NCI-H2029 treated with DMSO at 0.1 percent for 48 hours (cell line): ENCODE results near the gene TEF.
"Not testable (repeated sequence)": the region's sequence is repeated elsewhere in the genome, so short reads cannot be mapped to it uniquely, and the experiment has no call there.

Experiments
- DNase-seq: peaks from one replicate; lab custom pipeline; 2025; lab: John Stamatoyannopoulos, UW

TEF gene

DNA sequence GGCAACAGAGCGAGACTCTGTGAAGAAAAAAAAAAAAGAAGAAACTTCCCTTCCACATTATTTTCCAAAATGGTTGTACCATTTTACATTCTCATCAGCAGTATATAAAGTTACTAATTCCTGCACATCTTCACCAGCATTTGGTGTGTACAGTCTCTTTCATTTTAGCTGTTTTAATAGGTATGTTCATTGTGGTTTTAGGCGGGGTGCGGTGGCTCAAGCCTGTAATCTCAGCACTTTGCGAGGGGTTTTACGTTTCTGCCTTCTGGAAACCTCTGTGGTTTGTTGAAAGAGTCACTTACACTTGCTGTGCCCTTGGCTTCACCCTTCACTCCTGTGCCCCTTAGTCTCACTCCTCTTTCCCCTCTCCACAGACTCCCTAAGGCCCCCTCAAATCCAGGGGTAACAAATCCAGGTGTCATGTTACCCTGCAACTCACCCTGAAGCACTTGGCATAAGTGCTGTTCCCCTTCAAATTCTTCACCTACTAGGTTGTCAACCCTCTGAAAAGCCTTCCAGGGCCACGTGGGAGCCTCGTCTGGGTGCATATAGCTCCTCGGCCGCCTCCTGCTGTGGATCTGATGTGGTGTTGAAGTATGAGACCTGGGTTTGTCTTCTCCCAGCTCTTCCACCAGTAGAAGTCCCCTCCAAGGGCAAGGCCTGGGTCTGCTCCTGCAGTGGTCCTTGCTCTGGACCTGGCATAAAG is 44.1 kb downstream of the TEF start:
- no peak for DNase-seq

DNA sequence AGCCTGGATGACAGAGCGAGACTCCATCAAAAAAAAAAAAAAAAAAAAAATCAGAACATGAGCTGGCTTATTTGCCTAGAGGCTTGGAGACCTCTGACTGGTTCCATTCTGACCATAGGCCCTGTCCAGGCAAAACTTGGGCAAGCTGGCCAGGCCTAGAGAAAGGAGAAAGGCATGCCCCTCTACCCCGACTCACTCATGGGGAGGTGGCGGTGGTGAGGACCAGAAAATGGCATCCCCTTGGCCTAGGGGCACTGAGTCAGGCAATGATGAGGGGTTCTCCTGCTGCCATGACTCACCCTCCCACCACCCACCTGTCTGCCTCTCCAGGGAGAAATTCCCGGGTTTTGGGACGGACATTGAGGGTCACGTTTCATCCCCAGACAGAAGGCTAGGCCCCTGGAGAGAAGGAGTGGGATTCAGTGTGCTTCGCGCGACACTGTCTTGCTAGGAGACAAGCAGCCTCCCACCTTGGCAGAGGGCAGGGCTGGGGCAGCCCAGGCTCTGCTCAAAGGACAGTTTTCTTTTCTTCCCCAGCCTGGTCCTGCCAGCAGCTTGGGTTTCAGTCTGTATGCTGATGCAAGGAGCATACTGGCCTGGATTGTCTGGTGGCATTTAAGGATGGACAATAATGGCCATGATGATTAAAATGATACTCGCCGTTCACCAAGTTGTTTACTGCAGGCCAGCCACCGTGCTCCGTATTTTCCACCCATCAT is 47.6 kb downstream of the TEF start:
- DNase-seq, result no peak

DNA sequence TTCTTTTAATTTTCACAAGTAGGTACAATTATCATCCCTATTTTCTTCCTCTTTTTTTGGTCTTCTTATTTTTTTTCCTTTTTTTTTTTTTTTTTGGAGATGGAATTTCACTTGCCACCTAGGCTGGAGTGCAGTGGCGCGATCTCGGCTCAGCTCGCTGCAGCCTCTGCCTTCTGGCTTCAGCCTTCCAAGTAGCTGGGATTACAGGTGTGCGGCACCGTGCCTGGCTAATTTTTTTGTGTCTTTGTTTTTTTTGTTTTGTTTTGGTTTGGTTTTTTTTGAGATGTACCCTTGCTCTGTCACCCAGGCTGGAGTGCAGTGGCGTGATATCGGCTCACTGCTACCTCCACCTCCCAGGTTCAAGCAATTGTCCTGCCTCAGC is 48.2 kb downstream of the TEF start:
- DNase-seq, result no peak

DNA sequence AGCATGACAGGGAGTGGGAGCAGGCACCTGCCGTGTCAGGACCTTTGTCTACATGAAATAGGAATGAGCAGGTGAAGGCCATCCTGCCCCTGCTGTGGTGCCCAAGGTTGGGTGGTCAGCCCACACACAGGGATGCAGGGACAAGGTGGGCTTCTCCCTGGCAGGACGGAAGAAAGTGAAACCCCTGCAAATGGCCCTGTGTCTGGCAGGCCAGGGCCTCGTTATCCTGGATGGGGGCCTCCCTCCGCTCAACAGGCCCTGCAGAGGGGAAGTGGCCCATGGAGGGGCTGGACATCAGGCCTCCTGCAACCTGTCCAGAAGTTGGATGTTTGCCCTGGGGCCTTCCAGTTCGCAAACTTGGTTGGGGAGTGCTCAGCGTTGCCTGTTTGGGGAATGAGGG is 49.9 kb downstream of the TEF start:
- DNase-seq, result no peak

DNA sequence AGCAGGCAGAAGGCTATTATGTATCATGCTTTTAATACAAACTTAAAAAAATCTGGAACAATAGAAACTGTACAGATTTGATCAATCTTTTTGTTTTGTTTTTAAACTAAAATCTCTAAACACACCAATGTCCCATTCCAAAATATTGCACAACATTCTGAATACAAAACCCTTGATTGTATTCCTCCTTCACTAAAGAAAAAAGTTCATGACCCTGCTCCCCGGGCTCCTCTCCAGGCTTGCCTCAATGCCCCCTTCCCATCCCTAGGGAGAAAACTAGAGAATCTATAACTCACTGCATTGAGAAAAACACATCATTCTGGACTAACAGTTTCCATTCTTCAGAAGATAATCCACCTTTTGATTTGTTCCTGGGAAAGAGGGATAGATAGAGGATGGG is 51.7 kb downstream of the TEF start:
- not testable (repeated sequence) for DNase-seq

DNA sequence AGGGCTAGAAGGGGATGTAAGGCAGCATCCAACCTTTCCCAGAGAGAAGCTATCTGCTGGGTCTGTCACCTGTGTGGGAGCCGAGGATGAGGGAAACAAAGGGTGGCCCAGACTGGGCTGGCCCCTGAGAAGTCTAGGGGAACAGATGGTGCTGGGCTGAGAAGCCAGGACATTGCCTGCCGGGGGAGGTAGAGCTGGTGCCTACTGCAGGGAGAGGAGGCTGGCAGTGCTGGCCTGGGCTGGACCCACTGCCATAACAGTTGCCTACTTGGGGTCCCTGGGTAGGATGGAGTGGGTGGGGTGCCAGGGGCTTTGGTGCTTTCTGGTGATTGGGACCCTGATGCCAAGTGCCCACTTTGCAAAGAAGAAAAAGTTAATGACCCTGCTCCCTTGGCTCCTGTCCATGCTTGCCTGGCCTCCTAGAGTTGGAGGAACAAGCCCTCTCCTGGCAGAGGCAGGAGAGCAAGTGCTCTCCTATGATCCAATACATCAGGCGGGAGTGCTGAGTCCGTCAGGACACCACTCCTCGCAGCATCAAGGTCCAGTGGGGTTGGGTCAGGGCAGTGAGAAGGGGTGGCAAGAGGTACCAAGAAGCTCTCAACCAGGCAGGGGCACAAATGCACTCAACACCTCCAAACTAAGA is 52.7 kb downstream of the TEF start:
- DNase-seq, result not testable (repeated sequence)

DNA sequence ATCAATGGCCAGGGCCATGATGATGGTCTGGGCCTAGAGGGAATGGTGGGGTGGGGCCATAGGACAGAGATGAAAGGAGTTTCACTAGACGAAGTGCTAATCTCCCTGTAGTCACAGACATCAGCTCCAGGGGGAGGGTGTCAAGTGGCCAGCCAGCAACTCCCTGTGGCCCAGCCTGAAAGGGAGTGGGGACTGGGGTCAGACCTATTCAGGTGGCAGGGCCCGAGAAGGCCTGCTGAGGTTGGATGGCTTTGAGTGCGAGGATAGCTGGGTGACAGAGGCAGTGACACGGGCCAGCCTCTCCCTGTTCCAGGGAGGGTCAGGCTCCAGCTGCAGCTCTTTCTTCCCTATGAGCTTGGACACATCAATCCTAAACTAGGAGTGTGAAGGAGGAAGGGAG is 53.8 kb downstream of the TEF start:
- DNase-seq, result no peak

DNA sequence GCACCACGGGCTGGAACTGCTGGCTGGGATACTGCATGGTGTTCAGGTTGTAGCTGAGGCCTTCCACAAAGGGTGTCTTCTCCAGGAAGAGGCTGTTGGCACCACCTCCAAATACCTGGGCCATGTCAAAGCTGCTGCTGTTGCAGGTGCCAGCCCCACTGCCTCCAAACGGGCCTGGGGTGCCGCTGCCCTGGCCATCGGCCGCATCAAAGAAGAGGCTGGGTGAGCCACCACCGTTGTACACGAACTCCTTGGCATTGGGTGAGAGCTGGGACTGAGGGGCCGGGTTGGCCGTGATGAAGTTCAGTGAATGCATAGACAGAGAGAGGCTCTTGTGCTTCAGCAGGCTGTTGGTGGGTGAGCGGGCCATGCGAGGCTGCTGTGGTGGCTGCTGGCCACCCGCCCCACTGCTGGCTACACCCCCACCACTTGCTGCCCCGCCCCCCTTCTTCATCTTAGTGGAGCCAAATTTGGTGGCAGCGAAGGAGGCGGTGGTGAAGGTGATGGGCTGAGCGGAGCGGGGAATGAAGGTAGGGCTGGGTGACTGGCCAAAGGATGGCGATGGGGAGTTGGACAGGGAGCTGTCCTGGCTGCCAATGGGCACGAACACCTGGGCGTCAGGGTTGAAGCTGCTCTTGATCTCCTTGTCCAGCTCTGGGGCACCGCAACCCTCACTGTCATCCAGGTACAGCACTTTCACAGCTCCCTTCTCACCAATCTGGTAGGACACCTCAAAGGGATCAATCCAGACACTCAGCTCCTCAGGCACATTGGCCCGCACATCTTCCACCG is 54.8 kb downstream of the TEF start:
- DNase-seq, result no peak

DNA sequence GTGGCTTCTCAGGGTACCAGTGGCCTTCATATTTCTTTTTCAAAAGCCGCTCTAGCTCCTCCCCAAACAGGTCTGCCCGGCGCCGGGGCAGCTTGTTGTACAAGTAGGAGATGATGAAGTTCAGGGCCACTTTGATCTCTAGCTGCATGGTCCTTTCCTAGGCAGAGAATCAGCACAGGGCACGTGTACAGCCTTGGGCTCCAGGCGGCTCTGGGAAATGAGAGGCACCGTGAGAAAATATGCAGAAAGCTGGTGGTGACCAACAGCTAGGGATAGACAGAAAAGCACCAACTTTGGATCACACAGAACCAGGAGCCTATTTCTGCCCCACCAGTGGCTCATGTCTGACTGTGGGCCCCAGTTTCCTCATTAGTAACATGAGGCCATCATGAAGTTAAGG is 55.5 kb downstream of the TEF start:
- DNase-seq, result no peak

DNA sequence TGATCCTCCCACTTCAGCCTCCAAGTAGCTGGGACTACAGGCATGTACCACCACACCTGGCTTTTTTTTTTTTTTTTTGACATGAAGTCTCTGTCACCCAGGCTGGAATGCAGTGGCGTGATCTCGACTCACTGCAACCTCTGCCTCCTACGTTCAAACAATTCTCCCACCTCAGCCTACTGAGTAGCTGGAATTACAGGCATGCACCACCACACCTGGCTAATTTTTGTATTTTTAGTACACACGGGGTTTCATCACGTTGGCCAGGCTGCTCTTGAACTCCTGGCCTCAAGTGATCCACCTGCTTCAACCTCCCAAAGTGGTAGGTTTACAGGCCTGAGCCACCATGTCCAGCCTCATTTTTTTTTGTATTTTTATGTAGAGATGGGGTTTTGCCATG is 58.8 kb downstream of the TEF start:
- not testable (repeated sequence) for DNase-seq

DNA sequence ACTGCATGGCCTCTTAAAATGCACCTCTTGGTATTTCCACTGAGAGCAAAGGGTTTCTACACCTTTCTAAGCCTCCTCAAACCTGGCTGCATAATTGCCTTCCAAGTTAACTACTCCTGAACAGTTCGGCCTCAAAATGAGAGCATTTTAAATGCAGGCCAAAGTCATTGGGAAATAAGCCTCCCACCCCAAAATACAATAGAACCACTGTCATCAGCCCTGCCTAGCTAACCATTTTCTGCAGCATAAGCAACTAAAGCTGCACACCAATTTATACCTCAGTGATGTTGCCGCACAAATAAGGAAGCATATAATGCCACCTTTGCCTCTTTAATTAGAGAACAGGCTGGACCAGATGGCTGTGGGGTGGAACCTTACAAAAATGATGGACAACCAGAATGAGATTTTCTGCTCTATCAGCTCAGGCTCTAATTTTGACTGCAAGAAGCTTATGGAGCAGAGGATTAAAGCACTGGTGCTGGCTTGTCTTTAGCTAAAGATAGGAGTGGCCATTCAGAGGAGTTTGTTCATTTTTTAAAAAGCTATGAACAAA is 60.6 kb downstream of the TEF start:
- no peak for DNase-seq

DNA sequence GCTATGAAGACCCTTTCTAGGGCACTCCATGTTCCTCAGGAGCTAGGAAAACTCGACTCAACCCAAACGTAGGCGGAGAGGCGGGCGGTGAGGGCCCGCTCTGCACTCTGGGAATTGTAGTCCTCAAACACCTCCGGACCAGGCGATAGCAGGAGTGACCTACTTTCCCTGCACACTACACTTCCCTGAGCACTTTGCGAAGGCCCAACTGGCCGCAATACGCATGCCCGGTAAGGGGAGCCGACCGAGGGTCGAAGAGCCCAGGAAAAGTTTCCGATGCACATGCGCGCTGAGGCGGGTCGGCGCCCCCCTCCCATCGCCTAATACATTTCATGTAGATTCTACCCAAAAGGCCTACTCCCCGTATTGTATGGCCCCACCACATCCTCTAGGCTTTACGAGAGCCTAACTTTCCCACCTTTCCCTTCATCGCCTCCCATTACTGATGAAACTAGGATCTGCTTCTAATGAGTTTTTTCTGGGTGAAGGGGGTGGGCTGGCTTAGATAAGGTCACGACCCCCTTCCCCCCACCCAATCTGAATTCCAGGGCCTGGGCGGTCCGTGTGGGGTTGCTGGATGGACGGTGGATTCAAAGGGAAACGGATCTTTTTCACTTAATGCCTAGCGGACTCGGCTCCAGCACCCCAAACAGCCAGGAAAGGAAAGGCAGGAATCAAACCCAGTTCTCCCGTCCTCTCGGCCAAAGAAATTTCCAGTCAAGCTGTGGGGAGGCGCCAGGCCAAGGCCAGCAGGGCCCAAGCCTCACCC is 62.8 kb downstream of the TEF start:
- peak; percentile 87 for DNase-seq

DNA sequence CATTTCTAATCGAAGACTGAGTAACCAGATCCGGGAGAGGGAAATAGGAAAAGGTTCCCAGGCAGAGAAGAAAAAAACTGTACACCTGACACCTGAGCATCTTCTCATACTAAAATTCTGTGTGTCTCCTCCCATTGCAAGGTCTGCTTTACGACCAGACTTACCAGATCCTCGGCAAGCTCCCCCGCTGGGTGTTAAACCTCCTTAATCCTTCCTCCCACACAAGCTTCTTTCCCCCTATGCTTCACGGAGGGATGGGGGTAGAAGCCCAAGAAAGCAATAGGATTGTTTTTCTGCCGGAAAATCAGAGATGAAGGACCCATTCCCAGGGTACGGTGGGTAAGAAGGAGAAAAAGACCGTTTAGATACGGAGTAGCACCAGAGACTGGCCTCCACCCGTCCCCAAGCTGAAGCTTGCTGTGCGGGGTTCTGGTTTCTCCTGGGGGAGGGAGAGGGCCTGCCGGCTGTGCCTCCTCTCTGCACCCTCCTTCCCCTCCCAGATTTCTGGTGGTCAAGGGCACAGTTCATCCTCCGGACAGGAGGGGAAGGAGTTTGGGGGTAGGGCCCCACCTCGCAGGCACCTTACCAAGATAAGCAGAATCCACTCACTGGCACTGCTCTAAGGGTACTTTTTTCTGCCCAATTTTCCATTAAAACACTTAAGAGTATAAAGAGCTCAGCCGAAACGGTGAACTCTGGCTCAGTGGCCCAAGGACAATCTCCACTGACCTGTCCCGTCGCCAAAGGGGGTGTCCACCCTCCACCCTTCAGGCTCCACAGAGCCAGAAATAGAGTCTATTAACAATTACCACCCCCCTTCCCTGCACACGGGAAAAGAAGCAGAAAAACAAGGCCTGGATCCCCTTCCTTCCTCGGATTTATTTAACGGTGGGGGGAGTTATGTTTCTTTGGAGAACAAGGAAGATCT is 63.7 kb downstream of the TEF start:
- DNase-seq, result peak; percentile 22

DNA sequence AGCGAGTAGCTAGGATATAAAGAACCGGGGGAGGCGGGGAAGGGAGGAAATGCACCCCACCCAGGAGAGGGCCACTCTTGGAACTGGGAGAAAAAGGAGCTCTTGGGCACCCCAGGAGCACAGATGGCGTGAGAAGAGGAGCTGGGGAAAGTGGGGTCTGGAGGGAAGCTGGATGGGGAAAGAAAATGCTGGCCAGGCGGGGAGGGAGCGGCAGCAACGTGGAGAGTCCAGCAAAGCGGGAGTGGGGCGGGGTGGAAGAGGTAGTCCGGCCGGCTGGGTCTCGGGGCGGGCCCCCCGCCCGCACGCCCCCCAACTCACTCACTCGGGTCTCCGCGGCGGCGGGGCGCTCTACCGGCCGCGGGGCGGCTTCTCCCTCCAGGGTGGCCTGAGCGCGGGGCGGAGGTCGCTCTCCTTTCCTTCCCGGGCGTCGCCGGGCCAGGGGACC is 64.3 kb downstream of the TEF start:
- DNase-seq, result no peak

DNA sequence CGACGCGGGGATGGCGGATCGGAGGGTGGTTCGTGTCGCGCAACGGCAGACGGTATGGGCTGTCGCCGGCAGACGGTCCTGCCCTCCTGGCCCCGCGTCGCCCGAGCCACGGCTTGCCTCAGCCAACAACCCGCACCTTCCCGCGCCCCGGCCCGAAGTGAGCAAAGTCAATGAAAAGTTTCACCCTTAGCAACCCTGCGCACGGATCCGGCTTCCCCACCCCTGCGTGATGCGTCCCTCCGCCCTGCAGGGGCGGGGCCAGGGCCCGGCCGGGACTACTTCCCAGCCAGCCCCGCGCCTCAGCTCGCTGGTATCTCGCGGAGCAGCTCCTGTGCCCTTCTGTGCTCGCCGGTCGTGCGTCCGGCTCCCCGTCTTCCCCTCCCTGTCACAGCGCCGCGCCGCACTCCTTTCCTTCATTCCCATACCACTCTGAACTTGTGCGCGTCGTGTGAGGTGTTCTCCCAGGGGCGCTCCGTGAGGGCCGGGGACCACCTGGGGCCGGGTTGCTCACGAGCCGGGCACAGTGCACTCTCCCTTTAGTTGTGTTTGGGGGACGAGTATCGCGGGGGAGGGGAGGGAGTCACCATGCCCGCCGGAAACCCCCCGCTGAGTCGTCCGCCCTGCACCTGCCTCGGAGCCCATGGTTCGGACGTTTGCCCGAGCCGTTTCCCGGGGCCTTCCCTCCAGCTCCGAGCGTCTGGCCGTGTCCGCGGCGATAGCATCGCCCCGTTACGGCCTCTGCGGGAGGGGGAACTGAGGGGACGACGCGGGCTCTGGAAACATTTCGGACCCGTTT is 65.1 kb downstream of the TEF start, which contains the start of gene TOB2:
Gene TOB2 (minus strand): TSS at position 163 of the 796 bp plus-strand sequence. CDS start 9,456 bp downstream, outside the sequence.
- DNase-seq, result peak; percentile 57

DNA sequence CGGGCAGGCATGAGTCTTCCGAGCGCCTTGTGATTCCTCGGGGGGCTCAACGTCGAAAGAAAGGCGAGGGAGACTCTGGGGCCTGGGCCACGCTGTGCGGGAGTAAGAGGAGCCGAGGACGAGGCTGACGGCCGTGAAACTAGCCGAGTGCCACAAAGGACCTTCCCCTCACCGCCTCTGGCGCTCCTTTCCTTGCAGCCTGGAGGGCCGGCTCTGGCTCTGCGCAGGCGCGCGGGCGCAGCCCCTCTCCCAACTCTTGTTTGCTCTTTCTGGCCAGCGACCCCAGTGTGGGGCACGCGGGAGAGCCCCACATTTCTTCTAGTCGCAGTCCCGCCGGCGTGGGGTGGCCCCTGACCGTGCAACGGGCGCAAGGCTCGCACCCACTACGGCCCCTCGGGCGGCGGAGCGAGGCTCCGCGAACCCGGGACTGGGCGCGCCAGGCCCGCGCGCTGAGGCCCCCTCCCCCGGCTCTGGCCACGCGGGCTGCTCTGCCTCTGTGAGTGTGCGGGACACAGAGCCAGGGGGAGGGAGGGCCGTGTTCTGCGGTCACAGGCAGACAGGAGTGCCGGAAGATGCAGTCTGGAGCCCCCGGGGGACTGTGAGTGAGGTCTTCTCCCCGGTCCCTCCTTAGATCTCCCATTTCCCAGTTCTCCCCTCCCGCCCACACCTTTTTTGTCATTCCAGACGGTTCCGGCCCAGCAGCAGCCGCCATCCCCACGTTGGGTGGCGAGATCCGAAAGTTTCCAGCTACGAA is 65.9 kb downstream of the TEF start:
- no peak for DNase-seq

DNA sequence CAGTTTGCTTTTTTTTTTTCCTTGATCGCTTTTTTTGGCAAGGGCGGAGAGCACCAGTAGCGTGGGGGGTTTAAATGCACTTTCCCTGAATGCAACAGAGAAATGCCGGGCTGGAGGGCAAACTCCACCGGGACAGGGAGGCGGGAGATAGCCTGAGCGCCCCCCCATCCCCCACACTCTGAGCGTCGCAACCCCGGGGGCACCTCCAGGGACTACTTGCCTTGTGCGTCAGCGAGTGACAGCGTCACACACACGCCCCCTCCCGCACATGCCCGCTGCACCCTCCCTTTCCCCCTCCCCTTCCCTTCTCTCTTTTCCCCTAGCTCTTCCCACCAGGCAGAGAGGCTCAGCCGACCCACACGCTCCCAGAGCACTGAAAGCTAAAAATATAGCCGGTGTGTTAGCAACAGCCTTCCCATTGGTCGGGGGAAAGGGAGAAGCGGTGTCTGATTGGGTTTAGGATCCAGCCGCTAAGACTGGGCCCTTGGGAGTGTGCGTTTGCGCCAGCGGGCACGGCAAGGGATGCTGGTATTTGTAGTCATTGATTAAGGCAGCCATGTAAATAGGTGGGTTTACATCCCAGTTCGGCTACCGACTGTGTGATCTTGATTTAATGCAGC is 66.6 kb downstream of the TEF start:
- DNase-seq, result peak; percentile 91
